T-cell (primary cell): ENCODE measurements around the gene OR2D2. TPM values are rescaled to one million over a fixed set of nuclear protein-coding genes. Genes with fewer than 3 reads are reported as not detected.
"Not testable (repeated sequence)": the region's sequence is repeated elsewhere in the genome, so short reads cannot be mapped to it uniquely, and the experiment has no call there.

Experiments
- ATAC-seq, 4 experiments: fragments of 200-7000 bp in 3 of 4; fragments of 150-1000 bp in 1 of 4; cut with Tn5 transposase; replicated peaks in 1 of 4; 1 replicate in 3 of 4; 2 replicates in 1 of 4; pipeline ENCODE4 v1.10.0; 2021; ENCODE audit warnings: moderate library complexity in 3 of 4, mild to moderate bottlenecking in 2 of 4, moderate number of reproducible peaks in 1 of 4
- CTCF ChIA-PET, 2 donors: fragments of 300-600 bp; sonication (Branson Sonifier 250); formaldehyde crosslinking; loops; one replicate each; lab custom pipeline; 2022; ENCODE audit warnings: antibody characterized with exemption in 2 of 2; lab: Charles Lee
- POLR2A ChIA-PET, 2 donors: fragments of 300-600 bp; sonication (Branson Sonifier 250); formaldehyde crosslinking; loops; one replicate each; lab custom pipeline; 2022; ENCODE audit warnings: antibody characterized with exemption in 2 of 2; lab: Charles Lee
- DNase-seq, 35 experiments: peaks; one replicate each; pipeline versions ENCODE4 v3.0.0 to v3.0.0-alpha.2; 2013 to 2023
- H3K27ac ChIP-seq: one replicate; pipeline ENCODE4 v1.5.1; 2013; ENCODE audit warnings: low read length
- H3K27me3 ChIP-seq, 2 experiments: replicated peaks in 1 of 2; 1 replicate in 1 of 2; 2 replicates in 1 of 2; pipeline versions ENCODE4 v1.6.1 to v1.7.0; 2013; ENCODE audit warnings: low read length in 1 of 2, mixed read lengths in 1 of 2; ENCODE audit not compliant: control insufficient read depth in 2 of 2, insufficient read depth in 2 of 2; ENCODE audit errors: extremely low read depth in 1 of 2
- H3K36me3 ChIP-seq, 2 donors: 1 replicate in 1 of 2; 2 replicates in 1 of 2; pipeline versions ENCODE4 v1.6.1 to v1.7.0; 2013; ENCODE audit warnings: low read length in 1 of 2; ENCODE audit not compliant: control insufficient read depth in 2 of 2, insufficient read depth in 1 of 2; ENCODE audit errors: extremely low read depth in 1 of 2
- H3K4me1 ChIP-seq, 2 experiments: 1 replicate in 1 of 2; 2 replicates in 1 of 2; pipeline versions ENCODE4 v1.6.1 to v1.7.0; 2013; ENCODE audit warnings: low read length in 2 of 2, mixed read lengths in 1 of 2; ENCODE audit not compliant: insufficient read depth in 2 of 2, control insufficient read depth in 1 of 2; ENCODE audit errors: extremely low read depth in 1 of 2
- H3K4me3 ChIP-seq, 2 donors: 1 replicate in 1 of 2; 2 replicates in 1 of 2; pipeline versions ENCODE4 v1.5.1 to v1.7.0; 2013; ENCODE audit warnings: mild to moderate bottlenecking in 2 of 2, low read length in 1 of 2, moderate library complexity in 1 of 2; ENCODE audit not compliant: control insufficient read depth in 1 of 2; ENCODE audit errors: extremely low read depth in 1 of 2
- H3K9me3 ChIP-seq: 2 replicates; pipeline ENCODE4 v1.7.0; 2013
- H3K27ac Mint-ChIP-seq, 2 donors: one replicate each; pipeline ENCODE4 v1.8.0; 2020 to 2021; ENCODE audit warnings: mild to moderate bottlenecking in 2 of 2, mixed read lengths in 2 of 2
- H3K27me3 Mint-ChIP-seq, 2 donors: one replicate each; pipeline ENCODE4 v1.8.0; 2021 to 2022; ENCODE audit warnings: mixed read lengths in 2 of 2
- H3K36me3 Mint-ChIP-seq: one replicate; pipeline ENCODE4 v1.8.0; 2021; ENCODE audit warnings: mixed read lengths
- H3K4me1 Mint-ChIP-seq, 3 donors: one replicate each; pipeline ENCODE4 v1.8.0; 2020 to 2022; ENCODE audit warnings: mixed read lengths in 3 of 3, mild to moderate bottlenecking in 1 of 3
- H3K4me3 Mint-ChIP-seq, 3 donors: one replicate each; pipeline ENCODE4 v1.8.0; 2020 to 2022; ENCODE audit warnings: mild to moderate bottlenecking in 3 of 3, mixed read lengths in 3 of 3, moderate library complexity in 3 of 3
- H3K9me3 Mint-ChIP-seq, 3 donors: one replicate each; pipeline ENCODE4 v1.8.0; 2020 to 2022; ENCODE audit warnings: mixed read lengths in 3 of 3
- WGBS: methylation state at CpG from one replicate; pipeline ENCODE4 v1.1.5; 2013; ENCODE audit warnings: missing lambda C conversion rate; ENCODE audit not compliant: insufficient coverage; 5-methylcytosine and 5-hydroxymethylcytosine counted together
- total RNA-seq, 35 experiments: library from RNA in 6 of 35; stranded (reverse) in 6 of 35; fragments of 120-200 nt in 1 of 35; gene quantifications; one replicate each; pipeline versions ENCODE4 v1.2.1 to v1.2.4 and lab custom pipeline; 2013 to 2026

Gene OR2D2
- total RNA-seq, 5 donors from 2014 or later (not counting 1 experiment from before 2014, with no cell fraction given): not detected

- ATAC-seq (no peak), DNase-seq (no peak)
- Histone ChIP-seq H3K27ac (no peak overlapping the region), H3K4me1 (no peaks in the 10 kb centered on the region), H3K9me3 (peaks cover 3% of the 10 kb centered on the region), H3K27me3 (no peaks in the 10 kb centered on the region), H3K36me3 (no peaks in the 10 kb centered on the region), H3K4me3 (no peak overlapping the region)
- WGBS: no CpG with 5 or more reads among the region's 1 CpG
- Mint-ChIP-seq H3K4me1 (no peaks in the 10 kb centered on the region), H3K27me3 (peaks cover 10 to 13% of the 10 kb centered on the region in 2 donors), H3K27ac (no peak overlapping the region), H3K36me3 (no peaks in the 10 kb centered on the region), H3K9me3 (no peaks in the 10 kb centered on the region), H3K4me3 (no peak overlapping the region)
- ChIA-PET POLR2A (interaction anchor here in 1 of 2 donors (0.6 kb wide), 1 partner anchor 68 kb away, joined by 3 read pairs; no protein-coding TSS in a partner anchor), CTCF (interaction anchor here in 1 of 2 donors (0.5 kb wide), 1 partner anchor 141 kb away, joined by 5 read pairs; no protein-coding TSS in a partner anchor)
Measured at GRCh38 chr11:6889835-6890234, 2.5 kb downstream of the OR2D2 start.

GRCh38 chr11:6888830-6889229, 3.5 kb downstream of the OR2D2 start:
- DNase-seq (no peak), ATAC-seq (no peak)
- Histone ChIP-seq H3K9me3 (peaks cover 3% of the 10 kb centered on the region), H3K4me3 (no peak overlapping the region), H3K4me1 (no peaks in the 10 kb centered on the region), H3K36me3 (no peaks in the 10 kb centered on the region), H3K27ac (no peak overlapping the region), H3K27me3 (no peaks in the 10 kb centered on the region)
- CTCF ChIA-PET: no interaction called here
- POLR2A ChIA-PET: no interaction called here
- peaks cover 10 to 14% of the 10 kb centered on the region in 2 donors for H3K27me3 Mint-ChIP-seq
- no peaks in the 10 kb centered on the region for H3K36me3 Mint-ChIP-seq
- WGBS: 100% methylated on average over 2 of the region's 4 CpGs
- no peaks in the 10 kb centered on the region for H3K4me1 Mint-ChIP-seq
- H3K4me3 Mint-ChIP-seq: no peak overlapping the region
- no peaks in the 10 kb centered on the region for H3K9me3 Mint-ChIP-seq
- H3K27ac Mint-ChIP-seq: no peak overlapping the region

- H3K36me3 Mint-ChIP-seq, H3K4me1 ChIP-seq, H3K4me1 Mint-ChIP-seq, H3K9me3 Mint-ChIP-seq, H3K9me3 ChIP-seq, H3K27ac ChIP-seq, H3K4me3 ChIP-seq, H3K27me3 ChIP-seq, ATAC-seq, H3K4me3 Mint-ChIP-seq, H3K27ac Mint-ChIP-seq, CTCF ChIA-PET, DNase-seq, H3K36me3 ChIP-seq, POLR2A ChIA-PET: not testable (repeated sequence)
- no CpG with 5 or more reads among the region's 5 CpGs for WGBS
- peaks cover 14 to 18% of the 10 kb centered on the region in 2 donors for H3K27me3 Mint-ChIP-seq
Measured at GRCh38 chr11:6887711-6888110, 4.6 kb downstream of the OR2D2 start.

- Histone ChIP-seq H3K27me3 (no peaks in the 10 kb centered on the region), H3K36me3 (no peaks in the 10 kb centered on the region), H3K4me1 (no peaks in the 10 kb centered on the region), H3K27ac (no peak overlapping the region), H3K4me3 (no peak overlapping the region), H3K9me3 (no peaks in the 10 kb centered on the region)
- no peaks in the 10 kb centered on the region for H3K36me3 Mint-ChIP-seq
- POLR2A ChIA-PET: no interaction called here
- no peak overlapping the region for H3K27ac Mint-ChIP-seq
- peaks cover 4 to 11% of the 10 kb centered on the region in 2 donors for H3K27me3 Mint-ChIP-seq
- ATAC-seq: no peak
- H3K4me1 Mint-ChIP-seq: no peaks in the 10 kb centered on the region
- DNase-seq: no peak
- no peak overlapping the region for H3K4me3 Mint-ChIP-seq
- no peaks in the 10 kb centered on the region for H3K9me3 Mint-ChIP-seq
- CTCF ChIA-PET: no interaction called here
Measured at GRCh38 chr11:6882751-6883150, 9.5 kb downstream of the OR2D2 start.

- WGBS: 85% methylated on average over 3 of the region's 3 CpGs
- Mint-ChIP-seq H3K36me3 (no peaks in the 10 kb centered on the region), H3K4me3 (no peak overlapping the region), H3K4me1 (no peaks in the 10 kb centered on the region), H3K27ac (no peak overlapping the region), H3K27me3 (peaks cover 3 to 13% of the 10 kb centered on the region in 2 donors), H3K9me3 (no peaks in the 10 kb centered on the region)
- H3K4me1 ChIP-seq: no peaks in the 10 kb centered on the region
- no peak for DNase-seq
- ChIA-PET POLR2A (no interaction called here), CTCF (no interaction called here)
- no peaks in the 10 kb centered on the region for H3K9me3 ChIP-seq
- H3K27me3 ChIP-seq: peaks cover 0 to 9% of the 10 kb centered on the region in 2 experiments
- ATAC-seq: no peak
- H3K36me3 ChIP-seq: no peaks in the 10 kb centered on the region
- no peak overlapping the region for H3K4me3 ChIP-seq
- H3K27ac ChIP-seq: no peak overlapping the region
Measured at GRCh38 chr11:6876914-6877313, 15.4 kb downstream of the OR2D2 start.

- no peak for ATAC-seq
- H3K27me3 Mint-ChIP-seq: peaks cover 5 to 13% of the 10 kb centered on the region in 2 donors
- Histone ChIP-seq H3K27me3 (peaks cover 0 to 9% of the 10 kb centered on the region in 2 experiments), H3K4me3 (no peak within 1 kb of the TSS), H3K4me1 (no peaks in the 10 kb centered on the region), H3K27ac (no peak within 1 kb of the TSS), H3K36me3 (no peaks in the 10 kb centered on the region), H3K9me3 (no peaks in the 10 kb centered on the region)
- ChIA-PET POLR2A (no interaction called here), CTCF (interaction anchor here in 1 of 2 donors (0.5 kb wide), 1 partner anchor 309 kb away, joined by 4 read pairs; no protein-coding TSS in a partner anchor)
- H3K4me3 Mint-ChIP-seq: no peak within 1 kb of the TSS
- H3K4me1 Mint-ChIP-seq: no peaks in the 10 kb centered on the region
- WGBS: 67% methylated on average over 1 of the region's 1 CpG
- H3K9me3 Mint-ChIP-seq: no peaks in the 10 kb centered on the region
- DNase-seq: no peak
- H3K27ac Mint-ChIP-seq: no peak within 1 kb of the TSS
- H3K36me3 Mint-ChIP-seq: no peaks in the 10 kb centered on the region
Measured at GRCh38 chr11:6876325-6876724, 16.0 kb downstream of the OR2D2 start, which contains the start of gene OR10A4. OR10A4 (plus strand) TSS chr11:6876625; CDS start chr11:6876648, 23 bp downstream.

- H3K36me3 ChIP-seq: no peaks in the 10 kb centered on the region
- H3K27ac Mint-ChIP-seq: no peak overlapping the region
- no peak overlapping the region for H3K27ac ChIP-seq
- peaks cover 0 to 9% of the 10 kb centered on the region in 2 experiments for H3K27me3 ChIP-seq
- 100% methylated on average over 1 of the region's 2 CpGs for WGBS
- no peaks in the 10 kb centered on the region for H3K4me1 Mint-ChIP-seq
- no peaks in the 10 kb centered on the region for H3K9me3 ChIP-seq
- CTCF ChIA-PET: no interaction called here
- no peak for DNase-seq
- no peaks in the 10 kb centered on the region for H3K36me3 Mint-ChIP-seq
- peaks cover 7 to 11% of the 10 kb centered on the region in 2 donors for H3K27me3 Mint-ChIP-seq
- H3K4me3 Mint-ChIP-seq: no peak overlapping the region
- H3K9me3 Mint-ChIP-seq: no peaks in the 10 kb centered on the region
- no peak for ATAC-seq
- POLR2A ChIA-PET: no interaction called here
- H3K4me1 ChIP-seq: no peaks in the 10 kb centered on the region
- no peak overlapping the region for H3K4me3 ChIP-seq
Measured at GRCh38 chr11:6875761-6876160, 16.5 kb downstream of the OR2D2 start.
